ENCODE results near the gene ALAS1. TPM values are rescaled to one million over a fixed set of nuclear protein-coding genes. Genes with fewer than 3 reads are reported as not detected.

ALAS1 gene
- total and polyA plus RNA-seq, 2 experiments from 2014 or later, result 17.8 to 42.8 TPM

DNA sequence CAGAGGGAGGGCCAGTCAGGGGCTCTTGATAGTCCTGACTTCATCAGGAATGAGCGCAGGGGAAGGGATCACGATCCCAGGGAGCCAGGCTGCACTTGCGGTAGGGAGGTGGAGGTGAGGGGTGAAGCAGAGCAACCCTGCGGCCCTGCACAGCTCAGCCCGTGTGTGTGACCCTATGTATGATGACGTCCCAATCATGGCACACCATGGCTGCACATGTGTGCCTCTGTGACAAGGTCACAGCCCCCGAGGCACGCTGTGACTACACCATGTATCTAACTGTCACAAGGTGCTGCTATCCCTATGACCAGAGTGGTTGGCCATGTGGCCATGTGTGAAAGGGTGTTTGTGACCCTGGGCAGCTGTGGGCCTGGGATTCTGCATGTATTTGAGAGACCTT lies 13.3 kb upstream of the ALAS1 start:
- TF ChIP-seq CREB1 (CRISPR knock-in tag; IDR thresholded peaks at IDR 0.05; ENCODE audit: low read depth) (no peak), EZH2 (IDR thresholded peaks at IDR 0.05; ENCODE audit: low read depth, unreplicated experiment) (no peak)
- no peak overlapping the region for H3K27ac ChIP-seq (ENCODE audit: low read depth)
- H3K4me3 ChIP-seq, result no peak overlapping the region
- H3K9me3 Mint-ChIP-seq, result no peaks in the 10 kb centered on the region
- no peaks in the 10 kb centered on the region for H3K36me3 ChIP-seq (ENCODE audit: insufficient read depth)
- no peaks in the 10 kb centered on the region for H4K20me1 ChIP-seq (replicated peaks; ENCODE audit: insufficient read depth)
- no peaks in the 10 kb centered on the region for H3K79me2 ChIP-seq (replicated peaks; ENCODE audit: insufficient read depth)
- H3K27me3 Mint-ChIP-seq (ENCODE audit: insufficient read depth, low read depth, poor library complexity), result peaks cover 6% of the 10 kb centered on the region
- no peaks in the 10 kb centered on the region for H3K9me2 ChIP-seq (ENCODE audit: insufficient read depth)
- no peak for DNase-seq (ENCODE audit: low spot score)
- no peak overlapping the region for H3K27ac Mint-ChIP-seq
- no peak overlapping the region for H3K4me3 Mint-ChIP-seq
- 0 out of 2 replicates have a peak, but pooled peaks cover 4% of the 10 kb centered on the region for H3F3A ChIP-seq (replicated peaks; ENCODE audit: low read depth)
- H2AFZ ChIP-seq, result no peak overlapping the region
- no peaks in the 10 kb centered on the region for H3K36me3 Mint-ChIP-seq (ENCODE audit: low read depth)
- no peak overlapping the region for H3K4me2 ChIP-seq
- no peak for ATAC-seq
- no peaks in the 10 kb centered on the region for H3K4me1 ChIP-seq (ENCODE audit: insufficient read depth)
- H3K4me1 Mint-ChIP-seq, result peaks cover 8% of the 10 kb centered on the region; the same call in 2 of the 3 replicates
- H3K27me3 ChIP-seq (ENCODE audit: insufficient read depth), result no peaks in the 10 kb centered on the region

DNA sequence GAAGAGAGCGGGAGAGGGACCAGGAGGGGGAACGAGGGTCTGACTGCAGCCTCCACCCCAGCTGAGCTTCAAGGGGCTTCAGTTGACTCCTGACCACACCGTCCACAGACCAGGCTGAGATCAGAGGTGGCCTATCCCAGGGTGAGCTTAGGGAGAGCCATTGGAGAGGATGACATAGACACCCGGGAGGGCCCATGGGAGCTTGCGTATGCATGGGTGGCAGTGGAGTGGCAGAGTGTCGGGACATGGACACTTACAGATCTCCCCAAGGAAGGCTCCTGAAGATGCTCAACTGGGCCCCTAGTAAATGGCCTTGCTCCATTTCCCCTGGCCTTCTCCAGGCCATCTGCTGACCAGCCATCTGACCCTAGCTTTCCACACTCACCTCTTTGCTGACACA lies 12.6 kb upstream of the ALAS1 start:
- H3K27me3 Mint-ChIP-seq (ENCODE audit: insufficient read depth, low read depth, poor library complexity), result peaks cover 9% of the 10 kb centered on the region
- Histone ChIP-seq H3K4me1 (ENCODE audit: insufficient read depth) (no peaks in the 10 kb centered on the region), H3K27ac (ENCODE audit: low read depth) (no peak overlapping the region), H3K36me3 (ENCODE audit: insufficient read depth) (no peaks in the 10 kb centered on the region), H3F3A (replicated peaks; ENCODE audit: low read depth) (0 out of 2 replicates have a peak, but pooled peaks cover 4% of the 10 kb centered on the region), H3K4me3 (no peak overlapping the region), H2AFZ (no peak overlapping the region), H3K79me2 (replicated peaks; ENCODE audit: insufficient read depth) (no peaks in the 10 kb centered on the region), H3K4me2 (no peak overlapping the region), H4K20me1 (replicated peaks; ENCODE audit: insufficient read depth) (no peaks in the 10 kb centered on the region), H3K9me2 (ENCODE audit: insufficient read depth) (no peaks in the 10 kb centered on the region), H3K27me3 (ENCODE audit: insufficient read depth) (no peaks in the 10 kb centered on the region)
- H3K9me3 Mint-ChIP-seq, result no peaks in the 10 kb centered on the region
- ATAC-seq, result no peak
- H3K4me1 Mint-ChIP-seq, result peaks cover 5% of the 10 kb centered on the region; the same call in 2 of the 3 replicates
- TF ChIP-seq ZNF114 (CRISPR knock-in tag; IDR thresholded peaks at IDR 0.05) (no peak), POLR2AphosphoS5 (IDR thresholded peaks at IDR 0.05; ENCODE audit: low read depth) (no peak)
- TF ChIP-seq, protein P1, sequence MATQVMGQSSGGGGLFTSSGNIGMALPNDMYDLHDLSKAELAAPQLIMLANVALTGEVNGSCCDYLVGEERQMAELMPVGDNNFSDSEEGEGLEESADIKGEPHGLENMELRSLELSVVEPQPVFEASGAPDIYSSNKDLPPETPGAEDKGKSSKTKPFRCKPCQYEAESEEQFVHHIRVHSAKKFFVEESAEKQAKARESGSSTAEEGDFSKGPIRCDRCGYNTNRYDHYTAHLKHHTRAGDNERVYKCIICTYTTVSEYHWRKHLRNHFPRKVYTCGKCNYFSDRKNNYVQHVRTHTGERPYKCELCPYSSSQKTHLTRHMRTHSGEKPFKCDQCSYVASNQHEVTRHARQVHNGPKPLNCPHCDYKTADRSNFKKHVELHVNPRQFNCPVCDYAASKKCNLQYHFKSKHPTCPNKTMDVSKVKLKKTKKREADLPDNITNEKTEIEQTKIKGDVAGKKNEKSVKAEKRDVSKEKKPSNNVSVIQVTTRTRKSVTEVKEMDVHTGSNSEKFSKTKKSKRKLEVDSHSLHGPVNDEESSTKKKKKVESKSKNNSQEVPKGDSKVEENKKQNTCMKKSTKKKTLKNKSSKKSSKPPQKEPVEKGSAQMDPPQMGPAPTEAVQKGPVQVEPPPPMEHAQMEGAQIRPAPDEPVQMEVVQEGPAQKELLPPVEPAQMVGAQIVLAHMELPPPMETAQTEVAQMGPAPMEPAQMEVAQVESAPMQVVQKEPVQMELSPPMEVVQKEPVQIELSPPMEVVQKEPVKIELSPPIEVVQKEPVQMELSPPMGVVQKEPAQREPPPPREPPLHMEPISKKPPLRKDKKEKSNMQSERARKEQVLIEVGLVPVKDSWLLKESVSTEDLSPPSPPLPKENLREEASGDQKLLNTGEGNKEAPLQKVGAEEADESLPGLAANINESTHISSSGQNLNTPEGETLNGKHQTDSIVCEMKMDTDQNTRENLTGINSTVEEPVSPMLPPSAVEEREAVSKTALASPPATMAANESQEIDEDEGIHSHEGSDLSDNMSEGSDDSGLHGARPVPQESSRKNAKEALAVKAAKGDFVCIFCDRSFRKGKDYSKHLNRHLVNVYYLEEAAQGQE (IDR thresholded peaks at IDR 0.05; ENCODE audit: unreplicated experiment), result no peak
- H3K27ac Mint-ChIP-seq, result no peak overlapping the region
- no peak overlapping the region for H3K4me3 Mint-ChIP-seq
- no peaks in the 10 kb centered on the region for H3K36me3 Mint-ChIP-seq (ENCODE audit: low read depth)
- DNase-seq (ENCODE audit: low spot score), result no peak

DNA sequence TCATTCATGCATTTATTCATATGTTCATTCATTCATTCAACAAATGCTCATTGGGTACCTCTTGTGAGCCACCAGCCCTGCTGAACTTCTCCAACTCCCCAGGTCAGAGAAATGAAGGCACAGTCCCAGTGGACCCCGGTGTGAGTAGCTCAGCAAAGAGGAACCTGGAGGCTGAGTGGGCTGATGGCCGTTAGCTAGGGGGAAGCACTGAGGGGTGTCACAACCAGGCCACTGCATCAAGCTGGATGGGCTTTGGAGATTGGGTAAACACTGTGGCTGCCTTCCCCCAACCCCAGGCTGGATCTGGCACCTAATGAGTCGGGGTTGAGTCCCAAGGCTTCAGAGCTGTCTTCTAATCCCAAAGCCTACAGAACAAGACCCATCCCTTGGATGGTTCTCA lies 12.1 kb upstream of the ALAS1 start:
- H3K27me3 ChIP-seq (ENCODE audit: insufficient read depth), result no peaks in the 10 kb centered on the region
- H3K27ac ChIP-seq (ENCODE audit: low read depth), result no peak overlapping the region
- DNase-seq (ENCODE audit: low spot score), result no peak
- Mint-ChIP-seq H3K27me3 (ENCODE audit: insufficient read depth, low read depth, poor library complexity) (peaks cover 10% of the 10 kb centered on the region), H3K36me3 (ENCODE audit: low read depth) (no peaks in the 10 kb centered on the region), H3K9me3 (no peaks in the 10 kb centered on the region), H3K4me3 (no peak overlapping the region), H3K4me1 (peaks cover 4% of the 10 kb centered on the region; the same call in 1 of the 3 replicates), H3K27ac (no peak overlapping the region)
- no peak overlapping the region for H2AFZ ChIP-seq
- no peaks in the 10 kb centered on the region for H3K9me2 ChIP-seq (ENCODE audit: insufficient read depth)
- 0 out of 2 replicates have a peak, but pooled peaks cover 4% of the 10 kb centered on the region for H3F3A ChIP-seq (replicated peaks; ENCODE audit: low read depth)
- no peaks in the 10 kb centered on the region for H3K4me1 ChIP-seq (ENCODE audit: insufficient read depth)
- H3K4me2 ChIP-seq, result no peak overlapping the region
- H3K36me3 ChIP-seq (ENCODE audit: insufficient read depth), result no peaks in the 10 kb centered on the region
- no peaks in the 10 kb centered on the region for H3K79me2 ChIP-seq (replicated peaks; ENCODE audit: insufficient read depth)
- no peaks in the 10 kb centered on the region for H4K20me1 ChIP-seq (replicated peaks; ENCODE audit: insufficient read depth)
- no peak for ATAC-seq
- no peak overlapping the region for H3K4me3 ChIP-seq
- TF ChIP-seq ZNF114 (CRISPR knock-in tag; IDR thresholded peaks at IDR 0.05) (no peak), POLR2AphosphoS5 (IDR thresholded peaks at IDR 0.05; ENCODE audit: low read depth) (no peak)
- TF ChIP-seq, protein P2, sequence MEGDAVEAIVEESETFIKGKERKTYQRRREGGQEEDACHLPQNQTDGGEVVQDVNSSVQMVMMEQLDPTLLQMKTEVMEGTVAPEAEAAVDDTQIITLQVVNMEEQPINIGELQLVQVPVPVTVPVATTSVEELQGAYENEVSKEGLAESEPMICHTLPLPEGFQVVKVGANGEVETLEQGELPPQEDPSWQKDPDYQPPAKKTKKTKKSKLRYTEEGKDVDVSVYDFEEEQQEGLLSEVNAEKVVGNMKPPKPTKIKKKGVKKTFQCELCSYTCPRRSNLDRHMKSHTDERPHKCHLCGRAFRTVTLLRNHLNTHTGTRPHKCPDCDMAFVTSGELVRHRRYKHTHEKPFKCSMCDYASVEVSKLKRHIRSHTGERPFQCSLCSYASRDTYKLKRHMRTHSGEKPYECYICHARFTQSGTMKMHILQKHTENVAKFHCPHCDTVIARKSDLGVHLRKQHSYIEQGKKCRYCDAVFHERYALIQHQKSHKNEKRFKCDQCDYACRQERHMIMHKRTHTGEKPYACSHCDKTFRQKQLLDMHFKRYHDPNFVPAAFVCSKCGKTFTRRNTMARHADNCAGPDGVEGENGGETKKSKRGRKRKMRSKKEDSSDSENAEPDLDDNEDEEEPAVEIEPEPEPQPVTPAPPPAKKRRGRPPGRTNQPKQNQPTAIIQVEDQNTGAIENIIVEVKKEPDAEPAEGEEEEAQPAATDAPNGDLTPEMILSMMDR (conservative IDR thresholded peaks at IDR 0.05; ENCODE audit: low read depth in 2 of 2), result no peak
- TF ChIP-seq, protein P3, sequence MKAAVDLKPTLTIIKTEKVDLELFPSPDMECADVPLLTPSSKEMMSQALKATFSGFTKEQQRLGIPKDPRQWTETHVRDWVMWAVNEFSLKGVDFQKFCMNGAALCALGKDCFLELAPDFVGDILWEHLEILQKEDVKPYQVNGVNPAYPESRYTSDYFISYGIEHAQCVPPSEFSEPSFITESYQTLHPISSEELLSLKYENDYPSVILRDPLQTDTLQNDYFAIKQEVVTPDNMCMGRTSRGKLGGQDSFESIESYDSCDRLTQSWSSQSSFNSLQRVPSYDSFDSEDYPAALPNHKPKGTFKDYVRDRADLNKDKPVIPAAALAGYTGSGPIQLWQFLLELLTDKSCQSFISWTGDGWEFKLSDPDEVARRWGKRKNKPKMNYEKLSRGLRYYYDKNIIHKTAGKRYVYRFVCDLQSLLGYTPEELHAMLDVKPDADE (IDR thresholded peaks at IDR 0.05), result no peak

Measured in GM23338 (cell line).